HL-60/S4 treated with phorbol 12-myristate 13-acetate at 8.2 ng/mL for 4 days and 3 days (cell line): ENCODE data around the gene MYBPC3.
"Not testable (repeated sequence)": the region's sequence is repeated elsewhere in the genome, so short reads cannot be mapped to it uniquely, and the experiment has no call there.

Experiments used
- in situ Hi-C: fragments of 300-500 bp; cut with MboI; formaldehyde crosslinking; loops from 2 replicates; pipeline ENCODE4 v1.15.0; 2022; ENCODE audit warnings: low sequenced_read_pairs

Gene MYBPC3

DNA sequence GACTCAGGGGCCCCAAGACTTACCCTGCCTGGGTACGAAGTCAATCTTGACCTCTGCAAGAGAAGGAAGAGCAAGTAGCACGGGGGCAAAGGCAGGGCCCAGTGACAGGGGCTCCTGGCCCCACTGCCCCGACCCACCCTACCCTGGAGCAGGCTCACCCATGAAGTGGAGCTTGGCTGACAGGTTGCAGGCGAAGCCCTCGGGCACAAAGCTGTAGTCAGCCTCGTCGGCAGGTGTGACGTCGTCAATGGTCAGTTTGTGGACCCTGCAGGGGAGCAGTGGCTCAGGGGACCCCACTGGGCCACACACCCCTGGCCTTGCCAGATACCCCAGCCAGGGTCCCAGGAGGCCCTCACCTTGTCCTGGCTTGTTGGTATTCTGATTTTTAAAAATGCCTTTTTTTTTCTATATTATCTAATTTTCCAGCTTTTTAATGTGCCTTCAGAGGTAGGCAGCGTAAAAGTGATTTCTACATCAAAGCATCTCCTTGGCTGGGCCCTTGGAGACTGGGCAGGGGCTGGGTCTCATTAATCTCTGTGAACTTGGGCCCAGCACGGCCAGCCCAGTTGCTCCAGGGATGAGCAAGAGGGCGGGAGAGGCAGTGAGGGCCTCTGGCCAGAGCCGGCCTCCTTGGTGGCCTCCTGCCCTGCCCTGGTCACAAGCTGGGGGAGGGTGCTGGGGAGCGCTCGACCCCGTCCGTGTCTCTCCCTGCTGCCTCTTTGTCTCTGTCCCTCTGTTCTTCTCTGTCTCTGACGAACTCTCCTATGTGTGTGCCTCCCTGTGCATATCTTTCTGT is 11.3 kb downstream of the MYBPC3 start:
- in situ Hi-C loops = no loop called here

DNA sequence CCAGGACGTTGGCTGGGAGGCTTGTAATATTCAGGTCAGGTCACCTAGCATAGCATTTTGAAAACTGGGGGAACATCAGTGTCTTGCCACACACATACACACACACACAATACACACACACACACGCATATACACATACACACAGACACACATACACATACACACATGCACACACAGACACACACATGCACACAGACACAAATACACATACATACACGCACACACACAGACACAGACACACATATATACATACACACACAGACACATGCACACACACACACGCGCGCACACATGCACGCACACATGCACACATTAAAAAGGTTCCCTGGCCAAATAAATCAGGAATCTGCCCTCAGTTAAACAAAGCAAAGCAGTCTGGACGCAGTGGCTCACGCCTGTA is 12.5 kb downstream of the MYBPC3 start:
- in situ Hi-C loops = no loop called here

DNA sequence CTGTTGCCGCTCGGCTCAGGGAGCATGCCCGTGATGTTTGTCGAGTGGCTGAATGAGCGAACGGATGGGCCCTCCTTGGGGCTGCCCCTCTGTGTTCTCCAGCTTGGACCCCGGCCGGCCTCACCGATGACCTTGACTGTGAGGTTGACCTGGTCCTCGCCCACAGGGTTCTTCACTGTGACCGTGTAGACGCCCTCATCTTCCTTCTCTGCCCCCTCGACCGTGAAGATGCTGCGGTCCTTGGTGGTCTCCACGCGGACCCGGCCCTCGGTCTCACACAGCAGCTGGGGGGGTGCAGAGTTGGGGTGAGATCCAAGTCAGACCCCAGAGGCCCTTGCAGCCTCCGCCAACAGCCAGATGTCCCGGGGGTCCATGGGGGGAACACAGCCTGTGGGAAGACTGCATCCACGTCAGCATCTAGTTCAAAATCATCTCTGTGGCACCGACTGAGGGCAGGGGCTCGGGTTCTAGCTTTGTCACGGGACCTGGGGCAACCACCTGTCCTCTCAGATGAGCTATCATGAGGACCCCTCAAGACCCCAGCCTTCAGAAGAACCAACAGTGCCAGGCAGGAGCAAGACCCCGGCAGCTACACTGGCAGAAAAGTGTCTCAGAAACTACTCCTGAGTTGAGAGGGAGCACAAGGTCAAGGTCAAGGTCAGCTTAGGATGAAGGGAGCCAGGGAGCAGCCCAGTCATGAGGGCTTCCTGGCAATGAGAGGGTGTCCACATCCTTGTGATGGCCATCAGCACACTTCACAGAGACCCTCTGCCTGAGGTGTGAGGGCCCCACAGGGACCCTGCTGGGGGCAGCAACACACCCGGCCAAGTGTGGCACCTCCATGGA is 13.9 kb downstream of the MYBPC3 start:
- in situ Hi-C loops = no loop called here

DNA sequence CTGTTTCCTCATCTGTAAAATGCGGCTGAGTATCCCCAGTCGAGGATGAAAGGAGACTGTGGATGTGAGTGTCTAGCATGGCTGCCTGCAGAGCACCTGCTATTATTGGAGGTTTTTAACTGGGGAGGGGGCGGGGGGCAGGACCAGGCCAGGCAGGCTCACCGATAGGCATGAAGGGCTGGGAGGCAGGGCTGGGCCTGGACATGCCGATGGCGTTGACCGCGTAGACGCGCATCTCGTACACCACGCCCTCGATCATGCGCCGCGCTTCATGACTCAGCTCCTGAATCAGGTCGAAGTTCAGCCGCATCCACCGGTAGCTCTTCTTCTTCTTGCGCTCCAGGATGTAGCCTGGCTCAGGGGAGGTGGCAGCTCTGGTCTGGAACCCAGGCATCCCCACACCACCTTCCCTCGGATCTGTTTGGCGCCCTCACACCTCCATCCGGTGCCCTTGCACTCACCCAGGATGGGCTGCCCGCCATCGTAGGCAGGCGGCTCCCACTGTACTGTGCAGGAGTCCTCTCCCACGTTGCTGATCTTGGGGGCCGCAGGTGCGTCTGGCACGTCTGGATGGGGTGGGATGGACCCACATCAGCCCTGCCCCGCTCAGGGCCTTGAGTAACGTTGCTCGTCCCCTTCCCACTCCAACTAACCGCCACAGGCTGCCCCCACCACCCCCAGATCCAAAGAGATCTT is 15.1 kb downstream of the MYBPC3 start:
- in situ Hi-C loops = no loop called here

DNA sequence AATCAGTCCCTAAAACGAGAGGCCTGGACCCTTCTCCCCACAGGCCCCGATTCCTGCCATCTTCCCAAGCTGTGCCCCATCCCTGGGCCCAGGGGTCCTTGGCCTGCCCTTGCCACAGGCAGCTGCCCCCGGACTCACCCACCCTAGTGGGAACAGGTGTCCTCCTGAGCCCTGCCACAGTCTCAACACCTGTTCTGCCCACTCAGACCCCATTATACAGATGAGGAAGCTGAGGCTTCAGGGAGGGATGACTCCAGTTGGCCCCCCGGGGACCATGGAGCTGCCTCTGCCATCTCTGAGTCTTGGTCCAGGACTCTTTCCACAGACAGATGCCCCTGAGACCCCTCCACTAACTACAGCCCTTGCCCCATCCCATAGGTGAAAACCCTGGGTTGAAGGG is 15.9 kb downstream of the MYBPC3 start:
- in situ Hi-C loops = no loop called here

DNA sequence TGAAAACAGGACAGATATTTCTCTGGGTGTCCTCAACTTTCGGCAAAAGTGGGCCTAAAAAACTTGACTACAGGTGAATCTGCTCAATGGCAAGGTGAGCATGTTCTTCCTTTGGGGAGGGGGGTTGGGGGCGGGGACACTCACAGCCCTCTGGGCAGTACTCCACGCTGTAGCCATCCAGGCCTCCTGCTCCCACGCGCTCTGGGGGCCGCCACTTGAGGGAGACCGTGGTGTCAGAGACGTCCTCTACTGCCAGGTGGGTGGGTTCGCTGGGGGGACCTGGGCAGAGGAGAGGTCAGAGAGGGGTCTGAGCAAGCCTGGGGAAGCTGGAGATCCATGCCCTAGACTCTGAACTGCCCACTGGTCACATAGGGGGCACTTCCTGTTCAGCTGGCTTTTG is 16.8 kb downstream of the MYBPC3 start:
- in situ Hi-C loops = no loop called here

DNA sequence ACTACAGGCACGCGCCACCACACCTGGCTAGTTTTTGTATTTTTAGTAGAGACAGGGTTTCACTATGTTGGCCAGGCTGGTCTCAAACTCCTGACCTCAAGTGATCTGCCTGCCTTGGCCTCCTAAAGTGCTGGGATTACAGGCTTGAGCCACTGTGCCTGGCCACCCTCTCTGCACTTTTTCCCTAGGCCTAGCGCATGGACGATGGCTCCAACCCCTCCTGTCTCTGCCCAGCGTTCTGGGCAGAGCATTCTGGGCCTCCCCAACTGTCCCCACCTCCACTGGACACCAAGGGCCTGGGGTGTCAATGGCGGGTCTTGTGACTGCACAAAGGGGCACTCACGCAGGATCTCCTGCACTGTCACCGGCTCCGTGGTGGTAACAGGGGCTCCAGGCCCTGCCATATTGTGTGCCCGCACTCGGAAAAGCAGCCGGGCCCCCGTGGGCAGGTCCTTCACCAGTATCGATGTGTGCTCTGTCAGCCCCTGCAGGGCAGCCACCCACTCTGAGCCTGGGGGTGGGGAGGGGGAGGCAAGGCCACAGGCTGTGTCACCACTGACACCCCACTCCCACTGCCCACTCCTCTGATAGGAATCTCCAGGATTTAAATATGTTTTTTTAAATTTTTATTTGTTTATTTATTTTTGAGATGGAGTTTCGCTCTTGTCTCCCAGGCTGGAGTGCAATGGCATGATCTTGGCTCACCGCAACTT is 17.6 kb downstream of the MYBPC3 start:
- in situ Hi-C loops = not testable (repeated sequence)

DNA sequence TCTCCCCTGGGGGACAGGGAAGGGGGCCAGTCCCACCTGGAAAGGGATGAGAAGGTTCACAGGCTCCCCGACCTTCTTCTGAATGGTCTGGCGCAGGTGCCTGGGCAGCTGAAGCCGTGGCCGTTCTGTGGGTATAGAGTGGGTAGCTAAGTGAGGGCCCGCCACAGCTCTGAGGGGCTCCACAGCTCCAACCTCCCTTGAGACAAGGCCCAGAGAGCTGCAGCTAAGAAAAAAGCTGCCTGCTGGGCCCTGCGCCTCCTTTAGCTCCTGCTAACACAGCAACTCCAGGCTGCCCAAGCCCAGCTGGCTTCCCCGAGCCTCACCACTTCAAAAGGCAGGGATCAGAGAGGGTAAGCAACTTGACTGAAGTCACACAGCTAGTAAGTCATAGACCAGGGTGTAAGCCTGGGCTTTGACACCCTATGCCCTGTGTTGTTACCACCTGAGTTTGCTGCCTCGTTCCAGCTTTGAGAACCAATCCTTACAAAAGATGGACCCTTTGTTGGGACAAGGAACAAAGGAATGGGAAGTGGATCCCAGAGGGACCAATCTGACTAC is 18.5 kb downstream of the MYBPC3 start:
- in situ Hi-C loops = no loop called here

DNA sequence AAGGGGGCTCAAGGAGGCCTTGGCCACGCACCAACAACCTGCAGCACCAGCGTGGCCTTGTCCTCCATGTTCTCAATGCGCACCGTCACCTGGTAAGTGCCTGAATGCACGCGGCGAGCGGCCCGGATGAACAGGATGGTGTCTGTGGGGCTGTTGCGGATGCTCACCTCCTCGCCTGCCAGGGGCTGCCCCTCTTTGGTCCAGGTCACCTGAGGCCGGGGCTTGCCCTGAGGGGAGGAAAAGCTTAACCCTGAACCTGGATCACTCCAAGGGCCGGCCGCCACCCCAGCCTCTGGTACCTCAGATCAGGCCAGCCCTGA is 19.0 kb downstream of the MYBPC3 start:
- in situ Hi-C loops = no loop called here

DNA sequence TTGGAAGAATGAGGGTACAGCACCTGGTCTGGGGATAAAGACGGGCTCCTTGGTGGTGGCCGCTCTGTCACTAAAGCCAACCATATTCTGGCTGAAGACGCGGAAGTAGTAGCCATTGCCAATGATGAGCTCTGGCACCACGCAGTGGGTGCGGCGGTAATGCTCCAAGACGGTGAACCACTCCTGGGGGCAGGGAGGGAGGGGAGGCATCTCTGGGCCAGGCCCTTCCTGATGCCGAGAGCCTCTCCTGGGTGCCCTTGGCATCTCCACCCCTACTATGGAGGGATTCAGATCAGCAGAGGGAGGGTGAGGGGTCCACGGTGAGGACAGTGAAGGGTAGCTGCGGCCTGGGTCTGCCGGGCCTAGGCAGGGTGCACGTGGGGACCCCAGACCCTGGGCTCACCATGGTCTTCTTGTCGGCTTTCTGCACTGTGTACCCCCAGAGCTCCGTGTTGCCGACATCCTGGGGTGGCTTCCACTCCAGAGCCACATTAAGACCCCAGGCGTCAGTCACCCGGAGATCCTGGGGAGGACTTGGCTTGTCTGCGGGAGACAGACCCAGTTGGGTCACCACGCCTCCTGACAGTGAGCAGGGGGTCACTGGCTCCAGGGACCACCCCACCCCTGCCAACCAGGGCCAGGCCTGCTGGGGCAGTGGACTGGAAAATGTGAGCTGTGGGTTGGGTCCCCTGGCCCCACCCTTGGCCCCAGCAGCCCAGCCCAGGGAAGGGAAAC is 19.5 kb downstream of the MYBPC3 start:
- in situ Hi-C loops = no loop called here

DNA sequence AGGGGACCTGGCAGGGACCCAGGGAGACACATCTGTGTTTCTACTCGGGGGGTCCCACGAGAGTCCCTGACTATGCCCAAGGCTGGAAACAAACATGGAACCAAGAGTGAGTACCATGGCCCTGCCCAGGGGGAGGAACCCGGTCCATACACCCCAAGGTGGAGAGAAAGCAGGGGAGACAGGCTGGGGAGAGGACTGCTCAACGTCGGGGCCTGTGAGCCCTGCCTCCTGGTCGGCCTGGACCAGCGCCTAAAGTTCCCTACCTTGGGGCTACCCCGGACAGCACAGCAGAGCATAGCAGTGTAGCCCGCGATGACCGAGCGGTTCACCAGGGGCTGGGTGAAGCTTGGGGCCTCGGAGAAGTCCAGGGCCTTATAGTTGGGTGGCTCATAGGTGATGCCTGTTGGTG is 20.2 kb downstream of the MYBPC3 start:
- in situ Hi-C loops = no loop called here

DNA sequence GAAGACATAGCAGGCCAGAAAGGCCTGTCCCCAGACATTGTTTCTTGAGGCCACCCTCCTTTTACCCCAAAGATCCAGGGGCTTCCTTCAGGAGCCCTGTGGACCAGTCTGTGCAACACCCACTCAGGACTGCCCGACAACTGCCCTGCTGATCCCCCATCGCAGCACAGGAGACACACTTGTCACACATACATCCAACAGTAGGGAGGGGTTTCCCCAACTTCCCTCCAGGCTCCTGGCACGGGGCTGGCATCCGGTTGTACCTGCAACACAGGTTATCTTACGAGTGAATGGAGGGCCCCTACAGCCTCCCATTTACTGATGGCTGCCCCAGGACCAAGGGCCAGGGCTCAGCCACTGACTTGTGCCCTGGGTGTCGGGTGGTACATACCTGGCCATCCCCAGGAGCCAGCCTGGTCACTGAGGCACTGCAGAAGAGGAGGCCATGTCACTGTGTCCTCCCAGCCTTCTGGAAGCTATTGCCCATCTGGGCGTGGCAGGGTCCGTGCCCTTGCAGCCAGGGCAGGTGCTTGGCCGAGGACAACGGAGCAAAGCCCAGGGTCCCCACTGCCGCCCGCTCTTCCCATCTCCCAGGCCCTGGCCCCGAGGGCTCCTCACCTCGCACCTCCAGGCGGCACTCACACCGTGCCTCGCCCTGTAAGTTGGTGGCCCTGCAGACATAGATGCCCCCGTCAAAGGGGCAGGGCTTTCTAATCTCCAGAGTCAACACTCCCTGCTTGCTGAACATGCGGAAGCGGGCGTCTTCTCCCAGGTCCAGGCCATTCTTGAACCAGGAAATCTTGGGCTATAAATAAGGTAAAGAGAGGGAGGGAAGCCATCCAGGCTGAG is 20.8 kb downstream of the MYBPC3 start:
- in situ Hi-C loops = no loop called here

DNA sequence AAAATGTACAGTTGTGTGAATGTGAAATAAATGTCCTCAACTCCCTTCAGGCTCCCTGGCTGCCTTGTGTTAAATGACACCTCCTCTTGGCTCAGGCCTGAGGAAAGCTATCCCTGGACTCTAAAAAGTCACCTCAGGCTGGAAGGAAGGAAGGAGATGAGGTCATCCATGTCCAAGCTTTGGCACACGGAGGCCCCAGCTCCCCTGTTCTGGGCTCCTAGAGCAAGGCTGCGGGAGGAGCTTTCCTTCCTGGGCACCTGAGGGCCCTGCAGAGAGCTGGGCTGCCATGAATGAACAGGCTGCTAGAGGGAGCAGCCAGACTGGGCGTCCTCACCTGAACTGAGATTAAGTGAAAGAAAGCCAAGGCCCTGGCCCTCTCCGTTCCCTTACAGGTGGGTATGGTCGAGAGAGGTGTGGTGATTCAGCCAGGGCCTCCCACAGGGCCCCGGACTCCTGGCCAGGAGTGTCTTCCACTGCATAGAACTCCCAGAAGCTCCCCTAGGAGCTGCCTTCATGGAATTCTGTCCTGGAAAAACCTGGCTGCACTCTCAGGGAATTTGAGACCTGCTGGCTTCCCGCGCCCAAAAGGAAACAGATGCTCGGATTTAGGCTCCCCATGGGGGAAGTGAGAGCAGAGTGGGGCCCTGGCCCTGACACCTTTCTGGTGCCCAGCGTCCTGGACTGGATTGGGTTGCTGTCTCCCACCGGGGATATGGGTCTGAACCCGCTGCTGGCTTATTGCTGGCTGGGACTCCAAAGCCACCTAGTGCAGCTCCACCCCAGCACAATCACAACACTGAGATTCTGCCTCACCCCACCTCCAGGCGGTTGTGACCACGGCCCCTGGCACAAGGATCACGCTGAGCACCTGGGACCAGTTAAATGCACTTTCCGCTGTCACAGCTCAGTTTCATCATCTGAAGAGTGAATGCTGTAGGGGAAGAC is 22.2 kb downstream of the MYBPC3 start:
- in situ Hi-C loops = no loop called here

DNA sequence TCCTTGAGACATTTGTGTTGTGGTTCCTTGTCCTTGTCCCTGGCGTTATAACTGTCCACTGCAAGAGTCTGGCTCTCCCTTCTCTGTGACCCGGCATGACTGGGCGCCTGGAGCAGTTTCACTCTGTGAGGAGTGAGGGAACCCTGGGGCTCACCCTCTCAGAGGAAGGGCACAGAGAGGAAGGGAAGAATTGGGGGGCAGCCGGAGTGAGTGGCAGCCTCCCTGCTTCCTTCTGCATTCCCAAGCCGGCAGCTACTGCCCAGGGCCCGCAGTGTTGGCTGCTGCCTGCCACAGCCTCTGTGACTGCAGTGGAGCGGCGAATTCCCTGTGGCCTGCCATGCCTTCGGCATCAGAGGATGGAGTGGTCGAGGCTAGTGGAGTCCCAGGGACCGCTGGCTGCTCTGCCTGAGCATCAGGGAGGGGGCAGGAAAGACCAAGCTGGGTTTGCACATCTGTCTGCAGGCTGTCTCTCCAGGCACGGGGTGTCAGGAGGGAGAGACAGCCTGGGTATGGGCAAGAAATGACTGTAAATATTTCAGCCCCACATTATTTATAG is 23.0 kb downstream of the MYBPC3 start:
- in situ Hi-C loops = no loop called here

DNA sequence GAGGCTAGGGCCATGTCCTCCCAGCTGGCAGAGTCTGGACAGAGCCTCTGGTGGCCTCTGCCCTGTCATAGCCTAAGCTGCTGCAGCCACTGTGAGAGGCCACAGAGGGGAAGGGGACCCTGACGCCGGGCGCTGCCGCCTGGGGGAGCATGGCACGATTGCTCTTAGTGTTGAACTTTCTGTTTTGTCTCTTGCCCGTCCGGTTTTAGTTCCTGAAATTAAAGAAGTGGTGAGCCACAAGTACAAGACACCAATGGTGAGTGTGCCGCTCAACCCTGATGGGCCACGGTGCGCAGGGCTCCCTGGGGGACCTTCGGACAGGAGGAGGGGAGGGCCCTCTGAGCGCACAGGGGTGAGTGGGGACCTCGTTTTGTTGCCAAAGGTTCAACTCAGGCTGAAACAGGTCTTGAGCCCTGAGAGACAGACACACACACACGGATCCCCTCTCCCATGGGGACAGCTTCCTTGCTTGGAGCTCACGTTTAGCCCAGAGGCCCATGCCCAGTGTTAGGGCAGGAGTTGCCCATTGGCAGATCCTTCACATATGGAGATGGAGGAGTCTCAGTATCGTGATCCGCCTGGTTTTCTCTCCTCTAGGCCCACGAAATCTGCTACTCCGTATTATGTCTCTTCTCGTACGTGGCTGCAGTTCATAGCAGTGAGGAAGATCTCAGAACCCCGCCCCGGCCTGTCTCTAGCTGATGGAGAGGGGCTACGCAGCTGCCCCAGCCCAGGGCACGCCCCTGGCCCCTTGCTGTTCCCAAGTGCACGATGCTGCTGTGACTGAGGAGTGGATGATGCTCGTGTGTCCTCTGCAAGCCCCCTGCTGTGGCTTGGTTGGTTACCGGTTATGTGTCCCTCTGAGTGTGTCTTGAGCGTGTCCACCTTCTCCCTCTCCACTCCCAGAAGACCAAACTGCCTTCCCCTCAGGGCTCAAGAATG is 23.8 kb downstream of the MYBPC3 start:
- in situ Hi-C loops = no loop called here

DNA sequence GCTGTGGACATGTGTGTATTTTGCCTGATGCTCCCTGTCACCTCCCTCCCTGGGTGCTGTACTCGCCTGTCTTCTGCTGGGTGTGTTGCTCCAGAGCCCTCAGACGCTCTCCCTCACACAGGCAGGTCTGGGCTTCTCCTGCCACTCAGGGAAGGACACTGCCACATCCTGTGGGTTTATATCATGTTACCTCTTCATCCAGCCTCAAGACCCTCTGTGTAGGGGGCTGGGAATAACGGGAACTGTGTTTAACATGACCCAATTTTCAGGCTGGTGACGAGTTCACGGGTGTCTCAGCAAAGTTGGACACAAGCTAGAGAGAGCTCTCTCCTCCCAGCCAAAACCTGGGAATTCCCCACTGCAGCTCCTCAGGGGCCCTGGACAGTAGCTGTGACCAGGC is 24.6 kb downstream of the MYBPC3 start:
- in situ Hi-C loops = no loop called here

DNA sequence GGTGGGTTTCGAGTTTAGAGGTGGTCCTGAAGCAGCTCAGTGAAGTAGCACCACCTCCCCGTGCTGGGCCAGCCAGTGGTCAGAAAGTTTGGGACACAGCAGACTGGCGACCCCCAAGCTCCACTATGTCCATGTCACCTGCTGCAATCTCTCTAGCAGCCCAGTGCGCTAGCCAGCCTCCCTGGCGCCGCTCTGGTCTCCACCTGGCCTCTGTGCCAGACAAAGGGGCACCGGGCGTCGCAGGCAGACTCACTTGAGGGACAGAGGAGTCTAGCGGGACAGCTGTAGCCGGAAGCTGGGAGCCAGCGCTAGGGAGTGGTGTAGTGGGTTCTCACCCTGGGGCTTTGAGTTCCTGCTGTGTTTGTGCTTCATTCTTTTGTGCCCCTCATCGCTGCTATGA is 25.5 kb downstream of the MYBPC3 start:
- in situ Hi-C loops = no loop called here
